H1 (cell line): Measurements from ENCODE around the gene RDH12.

Source experiments
- CBX8 ChIP-seq: fragments of 300-800, 300-1000 bp; sonication (generic); IDR thresholded peaks from 2 replicates; pipeline ENCODE4 v1.7.1; 2016; ENCODE audit warnings: low read depth, low read length, borderline replicate concordance
- CHD2 ChIP-seq: IDR thresholded peaks from 2 replicates; pipeline ENCODE4 v1.6.1; 2012; ENCODE audit warnings: low read length, improper control_type of control experiment
- POLR2A ChIP-seq, 2 experiments: IDR thresholded peaks; 1 replicate in 1 of 2; 2 replicates in 1 of 2; pipeline ENCODE4 v1.6.1; 2011; ENCODE audit warnings: low read depth in 2 of 2, low read length in 2 of 2, mild to moderate bottlenecking in 2 of 2; ENCODE audit errors: control extremely low read depth in 1 of 2
- RBBP5 ChIP-seq: IDR thresholded peaks from 2 replicates; pipeline ENCODE4 v1.7.1; 2012; ENCODE audit warnings: low read depth, mild to moderate bottlenecking, inconsistent platforms, low read length, moderate library complexity, borderline replicate concordance
- SP1 ChIP-seq: IDR thresholded peaks from 2 replicates; pipeline ENCODE4 v1.6.1; 2011; ENCODE audit warnings: low read depth, low read length
- TF ChIP-seq, protein P1 (sequence below): IDR thresholded peaks from 2 replicates; pipeline ENCODE4 v1.6.1; 2011; ENCODE audit warnings: low read length, improper control_type of control experiment

DNA sequence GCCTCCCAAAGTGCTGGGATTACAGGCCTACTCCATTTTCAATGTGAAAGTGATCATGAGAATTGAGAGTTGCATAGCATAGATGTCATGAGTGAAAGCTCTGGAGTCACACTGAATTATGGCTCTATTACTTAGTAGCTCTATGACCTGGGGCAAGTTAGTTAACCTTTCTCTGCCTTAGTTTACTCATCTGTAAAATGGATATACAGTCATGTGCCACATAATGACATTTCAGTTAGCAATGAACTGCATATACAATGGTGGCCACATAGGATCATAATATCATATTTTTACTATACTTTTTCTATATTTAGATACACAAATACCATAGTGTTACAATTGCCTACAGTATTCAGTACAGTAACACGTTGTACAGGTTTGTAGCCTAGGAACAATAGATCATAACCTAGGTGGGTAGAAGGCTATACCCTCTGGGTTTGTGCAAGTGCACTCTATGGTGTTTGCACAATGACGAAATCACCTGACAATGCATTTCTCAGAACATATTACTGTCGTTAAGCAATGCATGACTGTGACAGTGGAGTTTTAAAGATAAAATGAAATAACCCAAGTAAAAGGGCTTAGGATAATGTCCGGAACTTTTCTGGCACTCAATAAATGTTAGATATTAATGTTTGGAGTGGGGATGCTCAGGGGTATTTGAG is 61.6 kb downstream of the RDH12 start:
- no peak for TF ChIP-seq POLR2A (IDR thresholded peaks at IDR 0.05; ENCODE audit: control extremely low read depth in 1 of 2, low read depth in 2 of 2, low read length in 2 of 2)
- no peak for TF ChIP-seq SP1
- TF ChIP-seq, protein P1, sequence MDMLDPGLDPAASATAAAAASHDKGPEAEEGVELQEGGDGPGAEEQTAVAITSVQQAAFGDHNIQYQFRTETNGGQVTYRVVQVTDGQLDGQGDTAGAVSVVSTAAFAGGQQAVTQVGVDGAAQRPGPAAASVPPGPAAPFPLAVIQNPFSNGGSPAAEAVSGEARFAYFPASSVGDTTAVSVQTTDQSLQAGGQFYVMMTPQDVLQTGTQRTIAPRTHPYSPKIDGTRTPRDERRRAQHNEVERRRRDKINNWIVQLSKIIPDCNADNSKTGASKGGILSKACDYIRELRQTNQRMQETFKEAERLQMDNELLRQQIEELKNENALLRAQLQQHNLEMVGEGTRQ, result no peak
- TF ChIP-seq CBX8, result no peak
- no peak for TF ChIP-seq CHD2
- no peak for TF ChIP-seq RBBP5
